Skeletal muscle satellite cell (primary cell): ENCODE data around the gene SLC4A4.
"Not testable (repeated sequence)": the region's sequence is repeated elsewhere in the genome, so short reads cannot be mapped to it uniquely, and the experiment has no call there.

Experiments
- H3K27me3 ChIP-seq: 2 replicates; pipeline ENCODE4 v1.7.0; 2013; ENCODE audit warnings: low read length; ENCODE audit not compliant: control insufficient read depth, insufficient read depth
- H3K36me3 ChIP-seq: 2 replicates; pipeline ENCODE4 v1.7.0; 2013; ENCODE audit warnings: mild to moderate bottlenecking, control low read depth, low read length; ENCODE audit not compliant: insufficient read depth
- H3K4me1 ChIP-seq: 2 replicates; pipeline ENCODE4 v1.7.0; 2013; ENCODE audit warnings: low read length; ENCODE audit not compliant: control insufficient read depth, insufficient read depth
- H3K4me2 ChIP-seq: 2 replicates; pipeline ENCODE4 v1.7.0; 2013; ENCODE audit warnings: mild to moderate bottlenecking, low read length
- H3K4me3 ChIP-seq: 2 replicates; pipeline ENCODE4 v1.7.0; 2013; ENCODE audit warnings: low read length
- H3K9ac ChIP-seq: 2 replicates; pipeline ENCODE4 v1.7.0; 2013; ENCODE audit warnings: mild to moderate bottlenecking, low read depth, low read length, moderate library complexity
- H3K9me3 ChIP-seq: replicated peaks from 2 replicates; pipeline ENCODE4 v1.7.0; 2013; ENCODE audit warnings: mild to moderate bottlenecking, control low read depth, low read length

The SLC4A4 gene

DNA sequence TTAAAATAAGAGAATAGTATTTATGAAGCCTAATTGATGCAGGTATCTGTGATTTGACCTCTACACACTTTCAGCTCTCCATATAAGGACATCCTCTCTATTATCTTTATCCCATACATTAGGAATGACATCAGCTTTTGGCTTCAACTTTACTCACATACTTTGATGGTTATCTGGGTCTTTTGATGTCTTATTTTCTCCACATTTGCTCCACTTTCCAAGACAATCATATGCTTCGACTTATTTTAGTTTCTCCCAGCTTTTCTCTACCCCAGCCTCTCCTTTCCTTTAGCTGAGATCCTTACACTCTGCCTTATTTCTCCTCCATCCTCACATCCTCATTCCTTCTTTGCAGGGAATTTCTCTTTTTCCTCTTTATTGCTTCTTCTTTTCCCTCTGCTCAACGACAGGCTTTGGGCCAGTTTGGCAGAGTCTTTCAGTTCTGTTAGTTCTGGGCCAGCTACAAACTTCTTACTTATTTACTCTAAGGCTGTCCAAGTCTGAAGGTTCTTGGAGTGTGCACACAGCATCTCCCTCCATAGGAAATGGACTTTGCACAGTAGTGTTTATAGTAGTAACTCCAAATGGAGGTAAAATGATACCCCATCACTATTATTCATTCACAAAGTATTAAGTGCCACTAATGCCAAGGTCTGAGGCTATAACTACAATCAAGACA lies 50.5 kb downstream of the SLC4A4 start:
- Histone ChIP-seq H3K9ac (no peak overlapping the region), H3K9me3 (no peaks in the 10 kb centered on the region), H3K4me1 (peaks cover 8% of the 10 kb centered on the region)

DNA sequence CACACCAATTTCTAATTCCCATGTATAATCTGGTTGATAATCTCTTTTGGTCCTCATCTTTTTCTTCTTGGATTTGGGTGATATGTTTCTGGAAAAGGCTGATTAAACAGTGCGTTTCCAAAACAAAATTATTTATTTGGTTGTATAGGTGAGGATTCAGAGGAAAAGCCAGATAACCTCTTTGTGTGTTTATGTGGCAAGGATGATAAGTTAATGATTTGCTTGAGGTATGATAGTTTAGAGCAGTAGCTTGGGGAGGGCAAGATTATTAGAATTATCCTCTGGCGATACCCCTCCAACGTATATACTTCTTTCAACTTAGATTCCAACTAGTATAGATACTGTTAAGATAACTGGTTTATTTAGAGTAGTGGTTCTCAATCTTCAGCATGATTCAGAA lies 53.3 kb downstream of the SLC4A4 start:
- Histone ChIP-seq H3K36me3 (no peaks in the 10 kb centered on the region), H3K9ac (no peak overlapping the region), H3K4me1 (peaks cover 13% of the 10 kb centered on the region), H3K27me3 (no peaks in the 10 kb centered on the region), H3K4me3 (no peak overlapping the region), H3K9me3 (no peaks in the 10 kb centered on the region), H3K4me2 (no peak overlapping the region)

More for the DNA sequence above, 50.5 kb downstream of the SLC4A4 start:
- Histone ChIP-seq H3K4me2 (peak overlapping the region; percentile 51), H3K36me3 (no peaks in the 10 kb centered on the region), H3K4me3 (no peak overlapping the region), H3K27me3 (no peaks in the 10 kb centered on the region)

DNA sequence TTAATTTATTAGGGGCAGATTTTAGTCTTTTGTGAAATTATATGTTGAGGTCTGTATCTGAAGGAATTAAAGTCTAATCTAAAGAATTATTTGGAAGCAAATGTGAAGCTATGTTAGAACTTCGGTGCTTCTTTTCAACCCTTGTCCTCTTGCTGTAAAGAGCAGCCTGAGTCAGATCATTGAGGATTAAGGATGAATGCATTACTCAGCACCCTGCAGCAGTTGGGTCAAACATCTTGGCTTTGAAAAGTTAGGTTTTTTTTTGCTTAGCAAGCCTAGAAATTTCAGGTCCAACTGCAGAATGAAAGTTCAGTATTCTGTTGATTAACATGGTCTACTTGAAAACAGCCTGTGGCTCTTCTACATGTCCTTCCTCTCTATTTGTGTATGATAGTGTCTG lies 57.6 kb downstream of the SLC4A4 start:
- Histone ChIP-seq H3K4me3 (no peak overlapping the region), H3K4me2 (no peak overlapping the region), H3K9ac (no peak overlapping the region), H3K4me1 (peaks cover 5% of the 10 kb centered on the region), H3K36me3 (no peaks in the 10 kb centered on the region), H3K27me3 (no peaks in the 10 kb centered on the region), H3K9me3 (no peaks in the 10 kb centered on the region)

DNA sequence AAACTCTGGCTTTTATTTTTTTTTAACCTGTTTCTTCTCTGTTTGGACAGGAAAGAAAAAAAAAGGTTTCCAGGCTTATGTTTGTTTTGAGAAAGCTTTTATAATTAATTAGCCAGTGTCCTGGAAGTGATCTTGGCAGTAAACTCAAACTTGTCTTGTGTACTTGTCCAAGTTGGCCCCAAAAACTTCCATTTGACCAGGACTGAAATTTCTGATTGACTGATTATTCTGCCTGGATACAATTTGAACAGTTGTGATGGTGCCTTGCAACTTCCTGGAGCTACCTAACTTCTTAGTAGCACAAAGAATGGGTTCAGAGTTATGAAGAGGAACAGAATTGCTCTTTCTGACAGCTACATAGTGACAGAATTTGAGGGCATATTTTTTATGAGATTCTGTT lies 62.0 kb downstream of the SLC4A4 start:
- H3K4me2 ChIP-seq, result no peak overlapping the region
- H3K4me3 ChIP-seq, result no peak overlapping the region
- H3K36me3 ChIP-seq, result no peaks in the 10 kb centered on the region
- no peaks in the 10 kb centered on the region for H3K9me3 ChIP-seq
- no peak overlapping the region for H3K9ac ChIP-seq
- no peaks in the 10 kb centered on the region for H3K27me3 ChIP-seq
- H3K4me1 ChIP-seq, result peaks cover 5% of the 10 kb centered on the region

DNA sequence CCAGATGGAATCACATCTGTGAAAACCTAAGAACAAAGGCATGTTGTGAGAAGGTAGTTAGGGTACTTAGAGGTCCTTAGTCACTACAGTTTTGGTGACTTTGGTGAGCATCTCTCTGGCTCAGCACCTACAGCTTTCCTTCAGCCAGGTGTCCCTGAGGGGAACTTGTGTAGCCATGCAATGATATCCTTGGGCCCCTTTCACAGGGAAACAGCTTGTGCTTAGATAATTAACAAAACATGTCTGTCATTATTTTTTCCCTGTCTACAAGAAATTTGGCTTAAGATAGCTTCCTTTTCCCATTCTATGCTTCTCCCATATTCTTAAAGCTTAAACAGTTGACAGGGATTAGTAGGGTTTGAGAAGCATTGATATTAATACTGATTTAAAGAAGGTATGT lies 63.8 kb downstream of the SLC4A4 start:
- no peak overlapping the region for H3K9ac ChIP-seq
- no peak overlapping the region for H3K4me2 ChIP-seq
- no peaks in the 10 kb centered on the region for H3K9me3 ChIP-seq
- no peaks in the 10 kb centered on the region for H3K4me1 ChIP-seq
- H3K27me3 ChIP-seq, result no peaks in the 10 kb centered on the region
- H3K36me3 ChIP-seq, result no peaks in the 10 kb centered on the region
- no peak overlapping the region for H3K4me3 ChIP-seq

DNA sequence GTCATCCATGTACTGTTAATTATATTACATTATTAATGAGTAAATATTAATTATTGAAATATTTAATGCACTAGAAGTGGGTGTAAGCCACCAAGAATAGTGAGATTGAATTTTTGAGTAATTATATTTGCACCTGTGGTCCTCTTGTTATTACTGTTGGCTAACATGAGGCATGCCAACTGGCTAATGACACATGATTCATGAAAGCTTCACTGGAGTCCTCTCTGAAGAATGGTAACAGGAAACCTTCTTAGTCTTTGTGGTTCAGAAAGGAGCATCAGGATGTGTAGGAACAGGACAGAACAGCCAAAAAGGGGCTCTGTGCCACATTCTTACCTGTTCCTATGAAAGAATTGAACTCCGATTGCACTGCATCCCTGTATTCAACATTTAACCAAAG lies 65.2 kb downstream of the SLC4A4 start:
- H3K9me3 ChIP-seq, result no peaks in the 10 kb centered on the region
- no peak overlapping the region for H3K4me2 ChIP-seq
- H3K36me3 ChIP-seq, result no peaks in the 10 kb centered on the region
- H3K27me3 ChIP-seq, result no peaks in the 10 kb centered on the region
- no peak overlapping the region for H3K4me3 ChIP-seq
- H3K4me1 ChIP-seq, result no peaks in the 10 kb centered on the region
- no peak overlapping the region for H3K9ac ChIP-seq

DNA sequence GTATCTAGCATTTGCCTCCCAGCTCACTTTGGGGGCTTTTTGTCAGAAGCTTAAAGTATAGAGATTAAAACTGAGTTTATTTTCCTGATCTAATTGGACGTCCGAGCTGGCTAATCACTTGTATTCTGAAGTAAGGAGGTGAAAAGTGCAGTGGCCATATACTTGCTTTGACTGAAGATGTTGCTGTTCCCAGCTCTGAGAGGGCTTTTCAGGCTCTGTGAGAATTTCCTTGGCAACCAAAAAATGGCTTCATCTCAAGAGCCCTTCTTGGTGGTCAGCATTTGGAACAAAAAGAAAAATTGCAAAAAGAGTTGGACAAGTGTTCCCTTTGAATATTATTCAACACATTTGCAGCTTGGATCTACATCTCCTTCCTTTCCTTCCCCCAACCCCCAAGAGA lies 67.0 kb downstream of the SLC4A4 start:
- Histone ChIP-seq H3K4me1 (no peaks in the 10 kb centered on the region), H3K4me2 (no peak overlapping the region), H3K27me3 (no peaks in the 10 kb centered on the region), H3K9me3 (no peaks in the 10 kb centered on the region), H3K9ac (no peak overlapping the region), H3K4me3 (no peak overlapping the region), H3K36me3 (no peaks in the 10 kb centered on the region)

DNA sequence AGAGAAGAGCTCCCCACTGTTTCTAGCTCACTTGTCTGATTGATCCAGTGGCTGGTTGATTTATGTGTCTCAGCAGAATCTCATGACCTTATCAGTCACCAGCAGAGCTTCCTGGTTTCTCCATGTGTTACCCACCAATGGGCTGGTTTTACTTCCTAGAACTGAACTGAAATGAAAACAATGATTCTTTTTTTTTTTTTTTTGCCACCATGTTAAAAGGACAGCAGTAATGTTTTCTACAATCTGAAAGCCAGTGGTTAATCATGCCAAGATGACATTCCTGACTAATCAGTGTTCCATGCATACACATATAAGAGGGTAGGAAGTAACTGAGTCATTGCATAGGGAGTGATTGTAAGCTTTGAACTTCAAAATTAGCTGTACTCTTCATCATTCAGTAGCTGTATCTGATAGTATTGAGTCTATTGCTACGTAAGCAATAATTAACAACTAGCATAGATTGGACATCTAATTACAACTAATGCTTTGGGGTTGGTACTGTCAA lies 67.7 kb downstream of the SLC4A4 start:
- H3K4me3 ChIP-seq, result no peak overlapping the region
- H3K9ac ChIP-seq, result no peak overlapping the region
- H3K9me3 ChIP-seq, result no peaks in the 10 kb centered on the region
- no peaks in the 10 kb centered on the region for H3K4me1 ChIP-seq
- H3K27me3 ChIP-seq, result no peaks in the 10 kb centered on the region
- no peak overlapping the region for H3K4me2 ChIP-seq
- H3K36me3 ChIP-seq, result no peaks in the 10 kb centered on the region

DNA sequence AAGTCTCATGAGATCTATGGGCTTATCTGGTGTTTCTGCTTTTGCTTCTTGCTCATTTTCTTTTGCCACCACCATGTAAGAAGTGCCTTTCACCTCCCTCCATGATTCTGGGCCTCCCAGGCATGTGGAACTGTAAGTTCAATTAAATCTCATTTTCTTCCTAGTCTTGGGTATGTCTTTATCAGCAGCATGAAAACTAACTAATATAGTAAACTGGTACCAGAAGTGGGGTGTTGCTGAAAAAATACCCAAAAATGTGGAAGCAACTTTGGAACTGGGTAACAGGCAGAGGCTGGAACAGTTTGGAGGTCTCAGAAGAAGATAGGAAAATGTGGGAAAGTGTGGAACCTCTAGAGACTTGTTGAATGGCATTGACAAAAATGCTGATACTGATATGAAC lies 70.1 kb downstream of the SLC4A4 start:
- H3K4me1 ChIP-seq, H3K36me3 ChIP-seq, H3K27me3 ChIP-seq, H3K4me2 ChIP-seq, H3K9ac ChIP-seq, H3K4me3 ChIP-seq, H3K9me3 ChIP-seq: not testable (repeated sequence)

DNA sequence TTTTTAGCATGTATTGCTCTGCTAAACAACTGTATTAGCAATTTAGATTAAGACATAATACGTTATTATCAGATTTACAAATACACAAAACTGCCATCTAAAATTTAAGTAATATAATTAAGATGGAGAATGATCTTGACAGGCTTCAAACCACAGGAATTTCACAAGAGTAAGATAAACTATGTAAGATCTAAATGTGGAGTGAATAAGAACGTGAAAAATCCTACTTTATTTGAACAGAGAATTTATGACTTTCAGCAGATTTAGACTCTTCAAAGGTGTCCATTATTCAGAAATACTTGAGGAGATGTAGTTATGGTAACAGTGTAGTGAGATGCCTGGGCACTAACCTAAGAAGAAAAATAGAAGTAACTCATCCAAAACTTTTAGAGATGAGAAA lies 73.2 kb downstream of the SLC4A4 start:
- H3K4me1 ChIP-seq, result peaks cover 9% of the 10 kb centered on the region
- H3K4me2 ChIP-seq, result no peak overlapping the region
- H3K36me3 ChIP-seq, result no peaks in the 10 kb centered on the region
- no peak overlapping the region for H3K9ac ChIP-seq
- H3K27me3 ChIP-seq, result no peaks in the 10 kb centered on the region
- no peak overlapping the region for H3K4me3 ChIP-seq
- no peaks in the 10 kb centered on the region for H3K9me3 ChIP-seq

DNA sequence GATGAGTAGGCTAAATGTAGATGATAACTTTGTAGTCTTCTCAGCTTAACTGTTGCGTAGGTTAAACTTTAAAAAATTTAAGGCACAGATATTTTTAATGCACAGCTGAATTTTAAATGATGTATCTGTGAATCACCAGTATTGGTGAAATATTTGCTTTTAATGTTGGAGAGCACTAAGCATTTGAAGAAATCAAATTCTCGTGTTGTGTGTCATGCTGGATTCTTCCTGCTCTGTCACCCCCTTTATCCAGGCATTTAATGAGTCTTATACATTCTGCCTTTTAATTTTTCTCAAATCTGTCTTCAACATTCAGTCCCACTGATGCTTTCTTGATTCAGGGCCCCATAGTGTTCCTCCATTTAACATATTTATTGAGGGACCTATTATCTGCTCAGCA lies 76.7 kb downstream of the SLC4A4 start:
- Histone ChIP-seq H3K4me3 (no peak overlapping the region), H3K4me2 (peak overlapping the region; percentile 32), H3K27me3 (no peaks in the 10 kb centered on the region), H3K4me1 (peaks cover 9% of the 10 kb centered on the region), H3K9me3 (no peaks in the 10 kb centered on the region), H3K9ac (no peak overlapping the region), H3K36me3 (no peaks in the 10 kb centered on the region)

DNA sequence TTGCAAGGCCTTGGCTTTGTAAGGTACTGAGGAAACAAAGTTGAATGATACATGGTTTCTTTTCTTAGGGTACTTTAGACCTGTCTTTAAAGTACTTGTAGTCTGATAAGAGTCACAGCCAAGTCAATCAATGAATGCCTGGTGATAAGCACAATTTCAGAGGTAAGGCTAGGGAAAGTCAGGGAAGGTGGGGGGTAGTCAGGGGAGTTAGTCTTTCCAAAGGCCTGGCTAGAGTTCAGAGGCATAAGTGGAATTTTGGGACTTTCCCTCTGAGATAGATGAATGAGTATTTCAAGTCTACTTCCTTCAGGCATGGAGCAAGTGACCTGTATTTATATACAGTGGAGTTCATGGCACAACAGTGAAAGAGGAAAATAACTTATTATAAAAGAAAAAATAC lies 78.3 kb downstream of the SLC4A4 start:
- Histone ChIP-seq H3K9me3 (no peaks in the 10 kb centered on the region), H3K4me1 (peaks cover 9% of the 10 kb centered on the region), H3K4me2 (no peak overlapping the region), H3K27me3 (no peaks in the 10 kb centered on the region), H3K9ac (no peak overlapping the region), H3K36me3 (no peaks in the 10 kb centered on the region), H3K4me3 (no peak overlapping the region)
